ENCODE data around the gene SIK2.

SIK2 gene

GRCh38 chr11:111601979-111602864 lies at the start of gene SIK2:
Gene SIK2 (plus strand): TSS chr11:111602449. CDS start chr11:111602564, 115 bp downstream.
- DNase-seq (ENCODE audit: low spot score) = peak; percentile 94

- no peak for DNase-seq (ENCODE audit: low spot score)
Observed at GRCh38 chr11:111554532-111554931, 47.7 kb upstream of the SIK2 start.

DNA sequence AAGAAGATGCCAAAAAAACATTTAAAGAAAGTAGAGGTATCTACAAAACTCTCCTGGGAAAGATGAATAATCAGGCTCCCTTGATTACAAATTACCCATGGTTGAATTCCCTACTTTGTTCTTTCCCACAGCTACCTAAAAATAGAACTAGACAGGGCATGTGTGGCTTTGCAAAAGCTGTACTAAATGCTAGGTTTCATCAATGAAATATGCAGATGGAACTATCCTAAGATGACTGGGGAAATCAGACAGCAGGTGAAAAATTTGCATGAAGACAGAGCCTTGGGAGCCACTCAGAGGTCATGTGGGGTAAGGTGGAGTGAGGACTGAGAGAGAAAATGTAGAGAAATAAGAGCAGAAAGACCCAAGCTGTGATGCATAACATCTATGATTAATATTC lies 47.0 kb upstream of the SIK2 start:
- no peak for DNase-seq (ENCODE audit: low spot score)

GRCh38 chr11:111557425-111558111 lies 44.7 kb upstream of the SIK2 start:
- DNase-seq (ENCODE audit: low spot score) = peak; percentile 19

DNA sequence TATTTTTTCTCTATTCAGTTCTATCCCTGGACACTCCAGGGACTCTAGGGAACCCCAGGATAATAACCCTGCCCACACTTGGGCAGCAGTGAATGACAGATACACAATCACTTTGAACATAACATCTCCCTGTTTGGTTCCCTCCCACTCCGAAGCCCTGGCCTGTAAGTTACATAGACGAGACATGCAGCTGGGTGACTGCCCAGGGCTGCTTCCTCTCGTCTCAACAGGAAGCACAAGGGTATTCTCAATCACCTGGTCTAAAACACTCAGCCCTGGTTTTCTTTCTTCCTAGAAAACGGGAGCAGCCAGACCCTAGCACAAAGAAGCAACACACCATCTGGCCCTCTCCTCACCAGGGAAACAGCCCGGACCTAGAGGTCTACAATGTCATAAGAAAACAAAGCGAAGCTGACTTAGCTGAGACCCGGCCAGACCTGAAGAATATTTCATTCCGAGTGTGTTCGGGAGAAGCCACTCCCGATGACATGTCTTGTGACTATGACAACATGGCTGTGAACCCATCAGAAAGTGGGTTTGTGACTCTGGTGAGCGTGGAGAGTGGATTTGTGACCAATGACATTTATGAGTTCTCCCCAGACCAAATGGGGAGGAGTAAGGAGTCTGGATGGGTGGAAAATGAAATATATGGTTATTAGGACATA lies 42.3 kb upstream of the SIK2 start:
- DNase-seq (ENCODE audit: low spot score) = peak; percentile 25

DNA sequence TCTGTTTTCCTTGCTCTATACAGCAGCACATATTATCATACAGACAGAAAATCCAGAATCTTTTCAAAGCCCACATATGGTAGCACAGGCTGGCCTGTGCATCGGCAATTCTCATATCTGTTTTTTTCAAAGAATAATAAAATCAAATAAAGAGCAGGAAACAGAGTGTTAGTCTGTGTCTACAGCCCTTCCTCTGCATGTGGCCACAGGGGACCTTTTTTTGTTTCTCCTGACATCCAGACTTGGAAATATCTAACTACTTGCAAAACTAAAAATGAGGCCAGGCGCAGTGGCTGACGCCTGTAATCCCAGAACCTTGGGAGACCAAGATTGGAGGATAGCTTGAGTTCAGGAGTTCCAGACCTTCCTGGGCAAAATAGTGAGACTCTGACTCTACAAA lies 41.4 kb upstream of the SIK2 start:
- DNase-seq (ENCODE audit: low spot score) = no peak

DNA sequence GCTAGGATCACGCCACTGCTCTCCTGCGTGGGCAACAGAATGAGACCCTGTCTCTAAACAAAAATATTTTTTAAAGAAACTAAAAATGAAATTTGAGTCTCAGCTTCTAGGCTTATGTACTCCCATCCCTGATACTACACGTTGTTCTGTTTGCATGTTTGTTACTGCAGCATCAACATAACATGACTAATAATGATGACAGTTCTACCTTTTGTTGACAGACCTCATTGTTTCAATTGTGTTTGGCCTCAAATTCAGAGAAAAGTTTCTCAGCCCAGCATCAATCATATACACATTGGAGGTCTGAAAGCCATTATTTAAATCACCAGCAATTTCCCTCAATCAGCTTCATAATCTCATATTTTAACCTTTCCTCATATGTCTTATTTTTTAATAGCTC lies 40.9 kb upstream of the SIK2 start:
- no peak for DNase-seq (ENCODE audit: low spot score)

- DNase-seq (ENCODE audit: low spot score) = peak; percentile 47
Observed at GRCh38 chr11:111561791-111562325, 40.4 kb upstream of the SIK2 start.

DNA sequence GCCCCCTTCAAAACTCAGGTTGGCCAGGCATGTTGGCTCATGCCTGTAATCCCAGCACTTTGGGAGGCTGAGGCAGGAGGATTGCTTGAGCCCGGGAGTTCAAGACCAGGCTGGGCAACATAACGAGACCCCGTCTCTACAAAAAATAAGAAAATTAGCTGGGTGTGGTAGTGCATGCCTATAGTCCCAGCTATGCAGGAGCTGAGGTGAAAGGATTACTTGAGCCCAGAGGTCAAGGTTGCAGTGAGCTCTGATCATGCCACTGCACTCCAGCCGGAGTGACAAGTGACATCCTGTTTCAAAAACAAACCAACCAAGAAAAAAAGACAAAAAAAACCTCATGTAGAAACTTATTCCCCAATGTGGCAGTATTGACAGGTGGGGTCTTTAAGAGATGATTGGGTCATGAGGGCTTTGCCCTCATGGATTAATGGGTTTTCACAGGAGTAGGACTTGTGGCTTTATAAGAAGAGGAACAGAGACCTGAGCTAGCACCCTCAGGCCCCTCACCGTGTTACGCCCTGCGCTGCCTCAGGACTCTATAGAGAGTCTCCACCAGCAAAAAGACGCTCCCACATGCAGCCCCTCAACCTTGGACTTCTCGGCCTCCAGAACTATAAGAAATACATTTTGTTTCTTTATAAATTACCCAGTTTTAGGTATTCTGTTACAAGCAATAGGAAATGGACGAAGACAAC lies 39.4 kb upstream of the SIK2 start:
- DNase-seq (ENCODE audit: low spot score) = peak; percentile 19

DNA sequence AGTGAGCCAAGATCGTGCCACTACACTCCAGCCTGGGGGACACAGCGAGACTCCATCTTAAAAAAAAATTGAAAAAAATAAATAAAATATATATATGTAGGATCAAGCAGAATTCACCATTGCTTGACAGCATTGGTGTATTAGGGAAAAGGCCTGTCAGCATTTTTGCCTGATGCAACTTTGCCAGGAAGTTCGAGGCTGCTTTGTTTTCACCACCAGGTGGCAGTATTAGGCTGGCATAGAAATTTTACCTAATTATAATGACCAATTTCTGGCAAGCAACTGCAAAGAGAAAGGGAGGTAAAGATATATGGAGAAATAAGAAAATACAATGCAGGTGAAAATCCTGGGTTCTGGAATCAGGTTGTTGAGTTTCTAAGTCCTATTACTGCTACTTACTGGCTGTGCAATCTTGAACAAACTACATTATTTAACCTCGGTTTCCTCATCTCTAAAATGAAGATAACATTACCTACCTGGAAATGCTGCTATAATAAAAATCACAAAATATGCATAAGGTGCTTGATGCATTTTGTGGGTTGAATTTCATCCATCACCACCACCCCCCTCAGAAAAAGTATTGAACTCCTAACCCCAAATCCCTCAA lies 37.0 kb upstream of the SIK2 start:
- peak; percentile 83 for DNase-seq (ENCODE audit: low spot score)

DNA sequence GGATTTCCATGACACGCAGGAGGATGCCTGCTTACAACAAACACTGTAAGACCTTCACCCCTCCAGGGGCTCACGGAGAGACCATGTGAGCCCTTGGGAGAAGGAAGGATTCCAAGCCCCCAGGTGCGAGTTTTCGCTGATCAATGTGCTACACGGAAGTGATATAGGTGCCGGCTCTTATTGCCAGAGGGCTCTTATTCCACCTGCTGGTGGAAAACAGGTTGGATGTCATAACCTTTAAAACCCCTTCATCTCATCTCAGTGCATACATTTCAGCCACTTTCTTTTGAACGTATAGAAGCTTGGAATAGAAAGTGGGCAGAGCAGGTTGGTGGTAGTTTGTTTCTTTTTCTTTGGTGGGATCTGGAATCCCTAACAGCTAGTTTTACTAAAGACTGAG lies 35.9 kb upstream of the SIK2 start:
- DNase-seq (ENCODE audit: low spot score) = peak; percentile 24

- DNase-seq (ENCODE audit: low spot score) = no peak
Observed at GRCh38 chr11:111569476-111569875, 32.8 kb upstream of the SIK2 start.

- no peak for DNase-seq (ENCODE audit: low spot score)
Observed at GRCh38 chr11:111570796-111571195, 31.5 kb upstream of the SIK2 start.

DNA sequence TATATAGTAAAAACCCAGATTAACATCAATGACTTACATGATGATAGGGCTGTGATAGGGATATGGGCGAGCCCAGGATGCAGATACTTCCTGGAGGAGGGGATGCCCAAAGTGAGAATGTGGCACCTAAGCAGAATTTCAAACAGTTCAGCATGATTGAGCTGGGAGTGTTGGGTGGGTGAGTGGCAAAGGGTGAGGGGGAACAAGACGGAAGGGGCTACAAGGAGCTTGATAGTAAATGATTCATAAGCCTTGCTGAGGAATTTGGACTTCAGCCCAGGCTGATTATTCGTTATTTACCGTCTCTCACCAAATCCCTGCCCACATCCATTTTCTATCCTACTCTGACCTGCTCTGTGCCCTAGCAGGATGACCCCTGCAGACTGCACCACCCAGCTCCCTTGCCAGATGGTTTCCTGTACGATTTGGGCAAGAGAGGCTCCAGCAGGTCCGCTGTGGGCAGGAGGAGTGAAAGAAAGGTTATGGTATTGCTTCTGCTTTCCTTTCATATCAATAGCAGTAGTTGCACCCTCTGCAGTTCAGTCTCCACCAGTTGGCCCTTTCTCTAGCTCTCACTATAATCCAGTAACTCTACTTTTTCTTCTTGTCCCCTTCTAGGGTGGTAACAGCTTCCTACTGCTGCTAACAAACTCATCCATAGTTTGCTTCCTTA lies 30.3 kb upstream of the SIK2 start:
- DNase-seq (ENCODE audit: low spot score) = no peak

DNA sequence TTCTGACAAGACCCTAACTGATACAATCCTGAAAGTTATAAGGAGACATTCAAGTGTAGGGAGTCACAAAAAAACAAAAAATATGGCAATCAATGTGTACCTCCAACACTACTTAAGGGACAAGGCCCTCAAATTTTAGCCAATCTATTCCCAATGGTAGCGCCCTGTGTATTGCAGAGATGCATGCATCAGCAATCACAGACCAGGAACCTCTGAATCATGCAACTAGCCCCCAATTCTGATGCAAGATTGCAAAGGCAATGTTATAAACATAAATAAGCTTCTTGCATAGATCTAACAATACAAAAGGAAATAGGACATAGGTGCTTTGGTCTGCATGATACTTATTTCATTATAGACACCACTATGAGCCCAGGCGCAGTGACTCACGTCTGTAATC lies 29.7 kb upstream of the SIK2 start:
- DNase-seq (ENCODE audit: low spot score) = no peak

DNA sequence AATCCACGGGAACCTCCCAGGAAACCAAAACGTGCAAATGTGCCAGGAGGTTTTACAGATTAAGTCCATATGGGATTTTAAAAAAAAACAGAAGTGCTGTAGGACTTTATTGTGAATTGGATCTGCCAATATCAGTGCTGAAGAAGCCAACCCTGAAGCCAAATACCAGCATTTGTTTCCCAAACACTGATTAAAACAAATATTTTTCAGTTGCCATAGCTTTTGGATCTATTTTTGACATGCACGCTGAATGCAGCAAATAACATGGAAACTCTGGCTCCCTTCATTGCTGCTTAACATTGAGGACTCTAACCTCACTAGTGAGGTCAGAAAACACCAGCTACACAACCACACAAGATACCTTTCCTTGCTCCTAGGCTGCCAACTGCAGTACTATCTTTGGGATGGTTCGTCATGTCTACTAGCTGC lies 28.4 kb upstream of the SIK2 start:
- peak; percentile 25 for DNase-seq (ENCODE audit: low spot score)

DNA sequence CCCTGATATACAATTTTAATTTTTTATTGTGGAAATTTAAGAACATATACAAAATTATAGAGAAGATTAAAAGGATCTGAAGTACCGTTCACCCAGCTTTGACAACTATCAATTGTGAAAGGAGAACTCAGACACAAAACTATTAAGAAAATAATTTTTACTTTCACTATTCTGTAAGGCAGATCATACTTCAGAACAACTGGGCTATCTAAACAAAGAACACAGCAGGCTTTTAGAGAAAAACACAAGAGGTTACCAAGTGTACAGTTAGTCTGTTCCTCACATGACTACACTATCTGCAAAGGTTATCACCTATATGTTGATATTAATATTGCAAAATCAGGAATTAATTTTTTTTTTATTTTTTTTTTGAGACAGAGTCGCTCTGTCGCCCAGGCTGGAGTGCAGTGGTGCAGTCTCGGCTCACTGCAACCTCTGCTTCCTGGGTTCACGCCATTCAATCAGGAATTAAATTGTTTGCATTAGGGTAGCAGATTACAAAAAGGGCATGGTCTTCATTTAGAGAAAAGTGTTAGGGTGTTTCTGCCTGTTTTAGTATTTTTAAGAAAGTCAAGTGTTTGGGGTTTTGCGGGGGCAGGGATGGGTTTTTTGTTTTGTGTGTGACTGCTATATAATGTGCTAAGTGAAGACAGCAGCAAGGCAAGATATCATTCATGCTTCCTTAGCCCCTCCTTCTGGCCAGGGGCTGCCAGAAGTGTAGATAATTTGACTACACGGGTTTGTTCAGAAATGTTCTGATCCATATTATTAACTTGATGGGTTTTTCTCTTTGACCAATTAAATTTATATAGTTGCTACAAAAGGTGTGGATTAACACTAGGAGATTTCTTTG lies 27.6 kb upstream of the SIK2 start:
- peak; percentile 20 for DNase-seq (ENCODE audit: low spot score)

GRCh38 chr11:111575740-111576139 lies 26.5 kb upstream of the SIK2 start:
- DNase-seq (ENCODE audit: low spot score) = no peak

GRCh38 chr11:111577821-111578220 lies 24.4 kb upstream of the SIK2 start:
- no peak for DNase-seq (ENCODE audit: low spot score)

- no peak for DNase-seq (ENCODE audit: low spot score)
Observed at GRCh38 chr11:111581341-111581740, 20.9 kb upstream of the SIK2 start.
